ENCODE measurements around the gene CD47. TPM values are rescaled to one million over a fixed set of nuclear protein-coding genes. Genes with fewer than 3 reads are reported as not detected.

The CD47 gene
- total RNA-seq, 1 experiment from 2014 or later: 89.7 TPM

DNA sequence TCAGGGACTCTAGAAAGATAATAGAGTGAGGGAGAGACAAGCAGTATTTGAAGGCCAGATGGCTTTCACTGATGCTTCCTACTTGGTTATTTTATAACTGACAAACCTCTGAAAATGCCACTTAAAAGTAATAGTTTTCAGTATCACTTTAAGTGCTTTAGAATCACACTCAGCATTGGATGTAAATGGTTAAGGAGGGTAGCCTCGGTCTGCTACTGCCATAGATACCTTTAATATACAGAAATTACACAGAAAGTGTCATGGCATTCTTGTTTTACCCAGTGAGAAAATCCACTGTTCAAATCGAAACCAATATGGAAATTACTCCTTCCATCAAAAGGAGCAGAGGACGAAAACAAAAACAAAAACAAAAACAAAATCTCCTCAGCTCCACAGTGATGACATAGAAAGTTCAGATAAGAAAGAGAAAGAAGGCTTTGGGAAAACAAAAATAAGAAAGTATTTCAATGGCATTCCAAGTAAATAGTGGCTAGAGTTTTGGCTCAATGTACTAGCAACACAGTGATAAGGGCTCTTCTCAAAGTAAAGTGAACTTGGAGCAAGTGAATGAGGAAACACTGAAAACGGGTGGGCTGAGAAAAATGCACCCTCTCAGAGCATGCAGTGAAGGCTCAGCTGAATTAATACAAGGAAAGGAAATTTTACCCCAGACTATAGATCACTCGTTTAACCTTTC lies 43.2 kb upstream of the CD47 start:
- BruUV-seq (replicated peaks): no TSS peak

DNA sequence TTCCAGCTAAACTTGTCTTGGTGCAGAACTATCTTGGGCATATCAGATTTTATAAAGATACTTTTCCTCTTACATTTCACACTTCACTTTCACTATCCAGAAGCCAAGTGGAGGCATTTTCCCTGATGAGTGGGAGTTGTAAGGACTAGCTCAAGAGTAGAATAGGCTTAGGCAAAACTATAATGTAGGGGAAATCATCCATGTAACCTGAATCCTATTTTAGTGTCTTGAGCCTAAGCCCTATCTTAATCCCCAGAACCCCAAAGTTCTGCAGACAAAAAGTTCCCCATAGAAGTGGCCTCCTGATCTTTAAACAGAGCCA lies 42.2 kb upstream of the CD47 start:
- BruUV-seq (replicated peaks): no TSS peak
- intact Hi-C loops (cut with micrococcal nuclease; ENCODE audit: unreplicated experiment) (no loop called here), in situ Hi-C loops (cut with HindIII; ENCODE audit: low pct_unique_long_range_greater_than_20kb, low sequenced_read_pairs) (no loop called here)
- TF ChIP-seq, protein P1, sequence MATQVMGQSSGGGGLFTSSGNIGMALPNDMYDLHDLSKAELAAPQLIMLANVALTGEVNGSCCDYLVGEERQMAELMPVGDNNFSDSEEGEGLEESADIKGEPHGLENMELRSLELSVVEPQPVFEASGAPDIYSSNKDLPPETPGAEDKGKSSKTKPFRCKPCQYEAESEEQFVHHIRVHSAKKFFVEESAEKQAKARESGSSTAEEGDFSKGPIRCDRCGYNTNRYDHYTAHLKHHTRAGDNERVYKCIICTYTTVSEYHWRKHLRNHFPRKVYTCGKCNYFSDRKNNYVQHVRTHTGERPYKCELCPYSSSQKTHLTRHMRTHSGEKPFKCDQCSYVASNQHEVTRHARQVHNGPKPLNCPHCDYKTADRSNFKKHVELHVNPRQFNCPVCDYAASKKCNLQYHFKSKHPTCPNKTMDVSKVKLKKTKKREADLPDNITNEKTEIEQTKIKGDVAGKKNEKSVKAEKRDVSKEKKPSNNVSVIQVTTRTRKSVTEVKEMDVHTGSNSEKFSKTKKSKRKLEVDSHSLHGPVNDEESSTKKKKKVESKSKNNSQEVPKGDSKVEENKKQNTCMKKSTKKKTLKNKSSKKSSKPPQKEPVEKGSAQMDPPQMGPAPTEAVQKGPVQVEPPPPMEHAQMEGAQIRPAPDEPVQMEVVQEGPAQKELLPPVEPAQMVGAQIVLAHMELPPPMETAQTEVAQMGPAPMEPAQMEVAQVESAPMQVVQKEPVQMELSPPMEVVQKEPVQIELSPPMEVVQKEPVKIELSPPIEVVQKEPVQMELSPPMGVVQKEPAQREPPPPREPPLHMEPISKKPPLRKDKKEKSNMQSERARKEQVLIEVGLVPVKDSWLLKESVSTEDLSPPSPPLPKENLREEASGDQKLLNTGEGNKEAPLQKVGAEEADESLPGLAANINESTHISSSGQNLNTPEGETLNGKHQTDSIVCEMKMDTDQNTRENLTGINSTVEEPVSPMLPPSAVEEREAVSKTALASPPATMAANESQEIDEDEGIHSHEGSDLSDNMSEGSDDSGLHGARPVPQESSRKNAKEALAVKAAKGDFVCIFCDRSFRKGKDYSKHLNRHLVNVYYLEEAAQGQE (IDR thresholded peaks at IDR 0.05; ENCODE audit: insufficient read depth in 1 of 2, low read depth in 2 of 2, low read length in 1 of 2): no peak
- TF ChIP-seq POLR2AphosphoS5 (IDR thresholded peaks at IDR 0.05; ENCODE audit: low read depth, low read length) (no peak), SIN3A (IDR thresholded peaks at IDR 0.05; ENCODE audit: borderline replicate concordance, insufficient read depth, low read depth, low read length) (no peak), TCF7L2 (IDR thresholded peaks at IDR 0.05; ENCODE audit: low read depth, low read length) (no peak)
- TF ChIP-seq, protein P2, sequence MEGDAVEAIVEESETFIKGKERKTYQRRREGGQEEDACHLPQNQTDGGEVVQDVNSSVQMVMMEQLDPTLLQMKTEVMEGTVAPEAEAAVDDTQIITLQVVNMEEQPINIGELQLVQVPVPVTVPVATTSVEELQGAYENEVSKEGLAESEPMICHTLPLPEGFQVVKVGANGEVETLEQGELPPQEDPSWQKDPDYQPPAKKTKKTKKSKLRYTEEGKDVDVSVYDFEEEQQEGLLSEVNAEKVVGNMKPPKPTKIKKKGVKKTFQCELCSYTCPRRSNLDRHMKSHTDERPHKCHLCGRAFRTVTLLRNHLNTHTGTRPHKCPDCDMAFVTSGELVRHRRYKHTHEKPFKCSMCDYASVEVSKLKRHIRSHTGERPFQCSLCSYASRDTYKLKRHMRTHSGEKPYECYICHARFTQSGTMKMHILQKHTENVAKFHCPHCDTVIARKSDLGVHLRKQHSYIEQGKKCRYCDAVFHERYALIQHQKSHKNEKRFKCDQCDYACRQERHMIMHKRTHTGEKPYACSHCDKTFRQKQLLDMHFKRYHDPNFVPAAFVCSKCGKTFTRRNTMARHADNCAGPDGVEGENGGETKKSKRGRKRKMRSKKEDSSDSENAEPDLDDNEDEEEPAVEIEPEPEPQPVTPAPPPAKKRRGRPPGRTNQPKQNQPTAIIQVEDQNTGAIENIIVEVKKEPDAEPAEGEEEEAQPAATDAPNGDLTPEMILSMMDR (IDR thresholded peaks at IDR 0.05): no peak
- CTCF ChIA-PET: no interaction called here
- ATAC-seq (peak; percentile 54), DNase-seq (ENCODE audit: low read depth, low spot score) (no peak)
- Histone ChIP-seq H3K9me3 (ENCODE audit: control insufficient read depth, insufficient read depth, low read depth, low read length) (no peaks in the 10 kb centered on the region), H3K4me3 (ENCODE audit: low read depth in 2 of 2, low read length in 2 of 2) (peak overlapping the region in 1 of 2 experiments; percentile 2; a peak in 1 of 4 replicates), H3K27me3 (ENCODE audit: control insufficient read depth, insufficient read depth, low read length) (no peaks in the 10 kb centered on the region), H3K27ac (ENCODE audit: low read length) (peak overlapping the region; percentile 64), H3K4me1 (ENCODE audit: control insufficient read depth, insufficient read depth, low read length) (peaks cover 27% of the 10 kb centered on the region), H3K36me3 (ENCODE audit: control insufficient read depth, insufficient read depth, low read length) (no peaks in the 10 kb centered on the region)
- POLR2A ChIA-PET: no interaction called here

More for the DNA sequence above, 43.2 kb upstream of the CD47 start:
- DNase-seq (ENCODE audit: low read depth, low spot score): no peak
- peak overlapping the region in 1 of 2 experiments; percentile 36; a peak in 2 of 4 replicates for H3K4me3 ChIP-seq (ENCODE audit: low read depth in 2 of 2, low read length in 2 of 2)
- intact Hi-C loops (cut with micrococcal nuclease; ENCODE audit: unreplicated experiment) (no loop called here), in situ Hi-C loops (cut with HindIII; ENCODE audit: low pct_unique_long_range_greater_than_20kb, low sequenced_read_pairs) (no loop called here)
- no peak for TF ChIP-seq POLR2AphosphoS5 (IDR thresholded peaks at IDR 0.05; ENCODE audit: low read depth, low read length)
- TF ChIP-seq, protein P2 (IDR thresholded peaks at IDR 0.05): no peak
- TF ChIP-seq SIN3A (IDR thresholded peaks at IDR 0.05; ENCODE audit: borderline replicate concordance, insufficient read depth, low read depth, low read length): no peak
- TF ChIP-seq, protein P1 (IDR thresholded peaks at IDR 0.05; ENCODE audit: insufficient read depth in 1 of 2, low read depth in 2 of 2, low read length in 1 of 2): no peak
- no peak for TF ChIP-seq TCF7L2 (IDR thresholded peaks at IDR 0.05; ENCODE audit: low read depth, low read length)
- CTCF ChIA-PET: interaction anchor here (1.2 kb wide), 1 partner anchor 12 kb away, joined by 5 read pairs; no protein-coding TSS in a partner anchor
- H3K27me3 ChIP-seq (ENCODE audit: control insufficient read depth, insufficient read depth, low read length): no peaks in the 10 kb centered on the region
- no peak for ATAC-seq
- H3K27ac ChIP-seq (ENCODE audit: low read length): peak overlapping the region; percentile 64
- POLR2A ChIA-PET: no interaction called here
- no peaks in the 10 kb centered on the region for H3K9me3 ChIP-seq (ENCODE audit: control insufficient read depth, insufficient read depth, low read depth, low read length)
- peaks cover 27% of the 10 kb centered on the region for H3K4me1 ChIP-seq (ENCODE audit: control insufficient read depth, insufficient read depth, low read length)
- H3K36me3 ChIP-seq (ENCODE audit: control insufficient read depth, insufficient read depth, low read length): no peaks in the 10 kb centered on the region

Data from Panc1 (cell line).